SK-N-SH (cell line): ENCODE measurements around the gene MAP7. TPM values are rescaled to one million over a fixed set of nuclear protein-coding genes. Genes with fewer than 3 reads are reported as not detected.

Experiments used
- CTCF ChIA-PET: fragments of 300-600, 350-600 bp; formaldehyde crosslinking; extraction: SDS; loops from one replicate; lab custom pipeline; 2021; lab: Yijun Ruan, JAX
- POLR2A ChIA-PET: fragments of 350-600 bp; sonication (Branson Sonifier 250); formaldehyde crosslinking; extraction: SDS; loops from one replicate; lab custom pipeline; 2020; ENCODE audit warnings: antibody characterized with exemption, inconsistent platforms; lab: Yijun Ruan, JAX
- DNase-seq: peaks from one replicate; pipeline ENCODE4 v3.0.0; 2012
- H2AFZ ChIP-seq: fragments of 200-600 bp; sonication (generic); 2 replicates; pipeline ENCODE4 v1.8.1; 2016; ENCODE audit warnings: antibody characterized with exemption, mild to moderate bottlenecking, low read depth
- H3F3A ChIP-seq: fragments of 200-600 bp; sonication (generic); replicated peaks from 2 replicates; pipeline ENCODE3; 2016; ENCODE audit warnings: antibody characterized with exemption, mild to moderate bottlenecking; ENCODE audit not compliant: insufficient read depth
- H3K27ac ChIP-seq, 2 experiments: fragments of 200-500 bp in 1 of 2; fragments of 200-600 bp in 1 of 2; sonication (Bioruptor generic) in 1 of 2; sonication (generic), shearing (Covaris generic) in 1 of 2; 2 replicates each; pipeline versions ENCODE4 v1.5.1 to v1.6.1; 2014 to 2016; ENCODE audit warnings: low read depth in 2 of 2, inconsistent platforms in 1 of 2, low read length in 1 of 2, mild to moderate bottlenecking in 1 of 2, mixed read lengths in 1 of 2
- H3K27me3 ChIP-seq: fragments of 200-600 bp; sonication (generic), shearing (Covaris generic); 2 replicates; pipeline ENCODE4 v1.6.1; 2016; ENCODE audit warnings: mixed run types; ENCODE audit not compliant: insufficient read depth
- H3K36me3 ChIP-seq, 2 experiments: fragments of 200-500 bp in 1 of 2; fragments of 200-600 bp in 1 of 2; sonication (Bioruptor generic) in 1 of 2; sonication (generic) in 1 of 2; replicated peaks in 1 of 2; 2 replicates each; pipeline versions ENCODE3 to v1.5.1; 2014 to 2016; ENCODE audit warnings: low read length in 1 of 2, mild to moderate bottlenecking in 1 of 2; ENCODE audit not compliant: insufficient read depth in 2 of 2, control insufficient read depth in 1 of 2
- H3K4me1 ChIP-seq, 2 experiments: fragments of 200-500 bp in 1 of 2; fragments of 200-600 bp in 1 of 2; sonication (Bioruptor generic) in 1 of 2; sonication (generic), shearing (Covaris generic) in 1 of 2; 2 replicates each; pipeline versions ENCODE4 v1.5.1 to v1.6.1; 2014 to 2016; ENCODE audit warnings: low read depth in 1 of 2, low read length in 1 of 2, mixed run types in 1 of 2; ENCODE audit not compliant: insufficient read depth in 2 of 2, control insufficient read depth in 1 of 2
- H3K4me2 ChIP-seq: fragments of 200-600 bp; sonication (generic), shearing (Covaris generic); 2 replicates; pipeline ENCODE4 v1.6.1; 2017; ENCODE audit warnings: mixed run types
- H3K4me3 ChIP-seq, 2 experiments: fragments of 200-500 bp in 1 of 2; fragments of 200-600 bp in 1 of 2; sonication (Bioruptor generic) in 1 of 2; sonication (generic), shearing (Covaris generic) in 1 of 2; 2 replicates each; pipeline versions ENCODE4 v1.5.1 to v1.8.1; 2014 to 2016; ENCODE audit warnings: low read depth in 2 of 2, inconsistent platforms in 1 of 2, low read length in 1 of 2, mild to moderate bottlenecking in 1 of 2, mixed read lengths in 1 of 2, moderate library complexity in 1 of 2
- H3K79me2 ChIP-seq: fragments of 200-600 bp; sonication (generic); 2 replicates; pipeline ENCODE4 v1.8.1; 2017; ENCODE audit warnings: mild to moderate bottlenecking; ENCODE audit not compliant: insufficient read depth
- H3K9ac ChIP-seq: fragments of 200-600 bp; sonication (generic); 2 replicates; pipeline ENCODE4 v1.6.1; 2017; ENCODE audit warnings: mixed run types
- H3K9me2 ChIP-seq: fragments of 200-600 bp; sonication (generic); 2 replicates; pipeline ENCODE4 v1.6.1; 2017; ENCODE audit warnings: mixed run types
- H3K9me3 ChIP-seq: fragments of 200-600 bp; sonication (generic); 2 replicates; pipeline ENCODE4 v1.6.1; 2017; ENCODE audit warnings: mixed run types, mild to moderate bottlenecking, moderate library complexity
- H4K20me1 ChIP-seq: fragments of 200-600 bp; sonication (generic); 2 replicates; pipeline ENCODE4 v1.6.1; 2017; ENCODE audit warnings: mild to moderate bottlenecking, mixed run types; ENCODE audit not compliant: insufficient read depth
- CHD2 ChIP-seq: fragments of 150-350 bp; IDR thresholded peaks from 2 replicates; pipeline ENCODE4 v1.6.1; 2018; ENCODE audit warnings: low read length; ENCODE audit not compliant: partially characterized antibody
- CTCF ChIP-seq: fragments of 200-600 bp; sonication (generic); IDR thresholded peaks from 2 replicates; pipeline ENCODE4 v1.6.1; 2017; ENCODE audit warnings: antibody characterized with exemption, mild to moderate bottlenecking, moderate library complexity
- EP300 ChIP-seq, 2 experiments: IDR thresholded peaks; 2 replicates each; pipeline versions ENCODE4 v1.4.0 to v1.6.1; 2012; ENCODE audit warnings: borderline replicate concordance in 1 of 2, low read depth in 1 of 2, low read length in 1 of 2
- FOXJ3 ChIP-seq: sonication (generic); formaldehyde crosslinking; IDR thresholded peaks from 2 replicates; pipeline ENCODE4 v1.5.1; 2020; ENCODE audit warnings: mild to moderate bottlenecking, missing genetic modification reagents
- FOXM1 ChIP-seq: IDR thresholded peaks from 2 replicates; pipeline ENCODE4 v1.4.0; 2012; ENCODE audit warnings: low read depth, mild to moderate bottlenecking
- GATA2 ChIP-seq: sonication (generic); formaldehyde crosslinking; IDR thresholded peaks from 2 replicates; pipeline ENCODE4 v1.5.0; 2020; ENCODE audit warnings: mild to moderate bottlenecking, missing genetic modification reagents
- JUND ChIP-seq: IDR thresholded peaks from 2 replicates; pipeline ENCODE4 v1.4.0; 2012
- MXI1 ChIP-seq: IDR thresholded peaks from 2 replicates; pipeline ENCODE4 v1.6.1; 2012; ENCODE audit warnings: mild to moderate bottlenecking, low read depth, low read length, improper control_type of control experiment
- NRF1 ChIP-seq: IDR thresholded peaks from 2 replicates; pipeline ENCODE4 v1.6.1; 2012; ENCODE audit warnings: low read depth, mild to moderate bottlenecking, low read length
- POLR2AphosphoS5 ChIP-seq: IDR thresholded peaks from 2 replicates; pipeline ENCODE4 v1.6.1; 2012; ENCODE audit warnings: low read depth, low read length
- RCOR1 ChIP-seq: fragments of 150-350 bp; IDR thresholded peaks from 2 replicates; pipeline ENCODE4 v1.6.1; 2017; ENCODE audit warnings: antibody characterized with exemption, low read length
- RFX5 ChIP-seq: IDR thresholded peaks from 2 replicates; pipeline ENCODE4 v1.6.1; 2012; ENCODE audit warnings: mild to moderate bottlenecking, improper control_type of control experiment, low read length
- TCF12 ChIP-seq: IDR thresholded peaks from 2 replicates; pipeline ENCODE4 v1.4.0; 2012
- USF1 ChIP-seq: IDR thresholded peaks from 2 replicates; pipeline ENCODE4 v1.4.0; 2012; ENCODE audit warnings: low read depth, borderline replicate concordance
- WGBS: methylation state at CpG from one replicate; pipeline ENCODE4 v1.1.6; 2017; ENCODE audit warnings: low lambda C conversion rate; 5-methylcytosine and 5-hydroxymethylcytosine counted together
- polyA plus RNA-seq, 3 experiments: library from polyadenylated mRNA; depleted of rRNA; stranded (reverse); fragments of >200 nt; gene quantifications; 2 replicates each; pipeline ENCODE4 v1.2.3, GENCODE V29; 2012

The MAP7 gene
- polyA plus RNA-seq, 1 of the 3 experiments (the other 2 are of a cell fraction): 0.76 TPM

GRCh38 chr6:136492409-136492808 lies 57.8 kb downstream of the MAP7 start:
- ChIA-PET POLR2A (interaction anchor here (1.7 kb wide), 1 partner anchor 9 kb away, joined by 4 read pairs; no protein-coding TSS in a partner anchor), CTCF (interaction anchor here (0.6 to 2.3 kb wide), 6 partner anchors 8 to 1008 kb away, joined by 3 to 12 read pairs (median 5); no protein-coding TSS in a partner anchor)
- peak in 1 of 2 experiments; percentile 66; a peak in 2 of 4 replicates for TF ChIP-seq EP300 (IDR thresholded peaks at IDR 0.05; ENCODE audit: borderline replicate concordance in 1 of 2, low read depth in 1 of 2, low read length in 1 of 2)
- peak; percentile 42; the same call in 1 of the 2 replicates for TF ChIP-seq TCF12
- no peak for TF ChIP-seq JUND
- no peak for TF ChIP-seq NRF1
- TF ChIP-seq POLR2AphosphoS5: no peak
- H3K4me2 ChIP-seq: no peak overlapping the region
- no peak overlapping the region for H2AFZ ChIP-seq
- no peaks in the 10 kb centered on the region for H3K9me2 ChIP-seq
- H3F3A ChIP-seq: no peaks in the 10 kb centered on the region
- H3K4me3 ChIP-seq: no peak overlapping the region
- H3K27me3 ChIP-seq: no peaks in the 10 kb centered on the region
- H3K36me3 ChIP-seq: no peaks in the 10 kb centered on the region
- no peak overlapping the region for H3K9ac ChIP-seq
- no peaks in the 10 kb centered on the region for H3K9me3 ChIP-seq
- H3K27ac ChIP-seq: peak overlapping the region in 1 of 2 experiments; percentile 99; a peak in 3 of 4 replicates
- no peaks in the 10 kb centered on the region for H3K79me2 ChIP-seq
- H4K20me1 ChIP-seq: no peaks in the 10 kb centered on the region
- DNase-seq: no peak
- WGBS: 47% methylated on average over 1 of the region's 1 CpG
- peaks cover 0 to 20% of the 10 kb centered on the region in 2 experiments; a peak in 2 of 4 replicates for H3K4me1 ChIP-seq

- CTCF ChIA-PET: interaction anchor here (0.6 to 2.3 kb wide), 7 partner anchors 9 to 1007 kb away, joined by 3 to 12 read pairs (median 4); no protein-coding TSS in a partner anchor
- TF ChIP-seq FOXJ3 (CRISPR knock-in tag) (0 out of 2 replicates have a peak, but pooled peaks have one; percentile 41), POLR2AphosphoS5 (no peak), RFX5 (peak; percentile 17; the same call in 1 of the 2 replicates), RCOR1 (peak; percentile 36; the same call in 1 of the 2 replicates), MXI1 (peak; percentile 44; the same call in 1 of the 2 replicates), EP300 (IDR thresholded peaks at IDR 0.05; ENCODE audit: borderline replicate concordance in 1 of 2, low read depth in 1 of 2, low read length in 1 of 2) (peak in 1 of 2 experiments; percentile 77; a peak in 2 of 4 replicates), FOXM1 (no peak), CTCF (no peak), USF1 (peak; percentile 40; the same call in 1 of the 2 replicates), CHD2 (peak; percentile 23), GATA2 (CRISPR knock-in tag) (peak; percentile 61; the same call in 1 of the 2 replicates)
Observed at GRCh38 chr6:136491754-136492153, 58.5 kb downstream of the MAP7 start.

More at GRCh38 chr6:136491754-136492153, 58.5 kb downstream of the MAP7 start:
- 28% methylated on average over 2 of the region's 2 CpGs for WGBS
- peak; percentile 41 for DNase-seq
- Histone ChIP-seq H3K79me2 (no peaks in the 10 kb centered on the region), H4K20me1 (no peaks in the 10 kb centered on the region), H3K4me2 (no peak overlapping the region), H3K9ac (no peak overlapping the region), H3K9me3 (no peaks in the 10 kb centered on the region), H3K27me3 (no peaks in the 10 kb centered on the region), H3K4me3 (no peak overlapping the region), H3K27ac (peak overlapping the region in 1 of 2 experiments; percentile 99; a peak in 3 of 4 replicates), H3K36me3 (no peaks in the 10 kb centered on the region), H3K9me2 (no peaks in the 10 kb centered on the region), H3K4me1 (peaks cover 0 to 23% of the 10 kb centered on the region in 2 experiments; a peak in 2 of 4 replicates), H3F3A (no peaks in the 10 kb centered on the region), H2AFZ (no peak overlapping the region)
- POLR2A ChIA-PET: interaction anchor here (1.7 to 1.8 kb wide), 2 partner anchors 9 to 202 kb away, joined by 4 read pairs; partner anchors contain the start of gene BCLAF1
